ENCODE measurements around the gene FBXW8.

The FBXW8 gene

DNA sequence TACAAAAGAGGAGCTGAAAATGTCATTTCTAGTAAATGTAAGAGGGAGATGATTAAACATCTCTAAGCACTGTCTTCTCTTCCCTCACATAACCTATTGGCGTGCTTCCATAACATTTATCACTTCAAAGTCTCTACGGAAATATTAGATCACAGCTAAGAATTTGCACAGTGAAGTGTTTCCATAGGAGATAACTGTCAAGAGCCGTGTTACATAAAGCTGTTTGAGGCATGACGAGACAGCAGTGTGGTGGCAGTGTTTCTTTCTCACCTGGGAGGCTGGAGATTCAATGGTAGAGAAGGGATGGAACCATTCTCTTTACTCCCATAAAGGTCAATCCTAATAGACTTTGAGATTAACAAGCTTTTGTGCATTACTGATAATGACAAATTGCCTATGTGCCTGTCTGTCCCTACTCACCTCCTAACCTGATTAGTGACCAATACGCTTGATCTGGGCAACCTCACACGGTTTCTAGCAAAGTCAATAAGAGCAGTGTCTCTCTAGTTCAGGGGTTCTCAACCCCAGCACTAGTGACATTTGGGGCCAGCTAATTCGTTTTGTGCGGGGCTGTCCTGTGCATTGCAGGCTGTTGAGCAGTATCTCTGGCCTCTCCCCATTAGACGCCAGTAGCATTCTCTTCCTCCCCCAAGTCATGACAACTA, 35.3 kb downstream of the FBXW8 start:
- Mint-ChIP-seq H3K9me3 (peaks cover 10% of the 10 kb centered on the region), H3K4me3 (no peak overlapping the region), H3K27ac (no peak overlapping the region), H3K36me3 (ENCODE audit: low read depth) (peaks cover 69% of the 10 kb centered on the region), H3K4me1 (ENCODE audit: low read depth) (peaks cover 7% of the 10 kb centered on the region), H3K27me3 (no peaks in the 10 kb centered on the region)
- intact Hi-C loops (cut with micrococcal nuclease), result no loop called here

GRCh38 chr12:116948298-116948697, 37.5 kb downstream of the FBXW8 start:
- Mint-ChIP-seq H3K27ac (no peak overlapping the region), H3K9me3 (peaks cover 6% of the 10 kb centered on the region), H3K4me1 (ENCODE audit: low read depth) (peaks cover 6% of the 10 kb centered on the region), H3K27me3 (no peaks in the 10 kb centered on the region), H3K36me3 (ENCODE audit: low read depth) (peaks cover 66% of the 10 kb centered on the region), H3K4me3 (no peak overlapping the region)
- intact Hi-C loops (cut with micrococcal nuclease), result no loop called here

GRCh38 chr12:116950628-116951325, 40.0 kb downstream of the FBXW8 start:
- Mint-ChIP-seq H3K36me3 (ENCODE audit: low read depth) (peaks cover 49% of the 10 kb centered on the region), H3K27ac (no peak overlapping the region), H3K4me3 (no peak overlapping the region), H3K4me1 (ENCODE audit: low read depth) (no peaks in the 10 kb centered on the region), H3K27me3 (no peaks in the 10 kb centered on the region), H3K9me3 (no peaks in the 10 kb centered on the region)
- intact Hi-C loops (cut with micrococcal nuclease), result no loop called here

DNA sequence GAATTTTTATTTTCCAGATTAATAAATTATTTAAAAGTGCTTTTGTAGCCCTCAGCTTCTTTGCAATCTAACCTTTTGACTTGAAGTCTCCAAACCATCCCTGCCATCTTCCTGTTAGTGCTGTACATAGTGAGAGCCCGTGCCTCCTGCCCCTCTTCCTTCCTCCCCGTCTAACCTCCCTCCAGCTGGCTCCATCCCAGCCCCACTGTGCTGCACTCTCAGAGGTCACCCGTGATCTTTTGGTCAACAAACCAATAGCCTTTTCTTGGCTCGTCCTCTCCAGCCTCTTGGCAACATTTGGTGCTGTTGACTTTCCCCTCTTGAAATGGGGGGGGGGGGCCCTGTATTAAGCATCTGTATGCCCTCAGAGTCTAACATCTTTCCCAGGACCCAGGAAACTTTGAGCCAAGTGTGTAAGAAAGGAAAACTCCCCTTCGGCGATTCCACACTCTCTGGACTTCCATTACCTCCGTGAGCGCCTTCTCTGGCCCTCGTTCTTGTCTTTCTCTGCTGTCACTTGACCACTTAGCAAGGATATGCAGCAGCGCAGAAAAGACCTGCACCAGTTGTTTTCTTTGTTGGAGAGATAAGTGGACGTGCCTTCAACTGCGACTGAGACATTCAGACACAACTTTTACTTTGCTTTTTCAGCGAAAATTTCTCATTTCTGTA, 44.1 kb downstream of the FBXW8 start:
- no peaks in the 10 kb centered on the region for H3K9me3 Mint-ChIP-seq
- intact Hi-C loops (cut with micrococcal nuclease), result no loop called here
- H3K36me3 Mint-ChIP-seq (ENCODE audit: low read depth), result peaks cover 17% of the 10 kb centered on the region
- H3K27me3 Mint-ChIP-seq, result no peaks in the 10 kb centered on the region
- no peaks in the 10 kb centered on the region for H3K4me1 Mint-ChIP-seq (ENCODE audit: low read depth)
- no peak overlapping the region for H3K4me3 Mint-ChIP-seq
- no peak overlapping the region for H3K27ac Mint-ChIP-seq

DNA sequence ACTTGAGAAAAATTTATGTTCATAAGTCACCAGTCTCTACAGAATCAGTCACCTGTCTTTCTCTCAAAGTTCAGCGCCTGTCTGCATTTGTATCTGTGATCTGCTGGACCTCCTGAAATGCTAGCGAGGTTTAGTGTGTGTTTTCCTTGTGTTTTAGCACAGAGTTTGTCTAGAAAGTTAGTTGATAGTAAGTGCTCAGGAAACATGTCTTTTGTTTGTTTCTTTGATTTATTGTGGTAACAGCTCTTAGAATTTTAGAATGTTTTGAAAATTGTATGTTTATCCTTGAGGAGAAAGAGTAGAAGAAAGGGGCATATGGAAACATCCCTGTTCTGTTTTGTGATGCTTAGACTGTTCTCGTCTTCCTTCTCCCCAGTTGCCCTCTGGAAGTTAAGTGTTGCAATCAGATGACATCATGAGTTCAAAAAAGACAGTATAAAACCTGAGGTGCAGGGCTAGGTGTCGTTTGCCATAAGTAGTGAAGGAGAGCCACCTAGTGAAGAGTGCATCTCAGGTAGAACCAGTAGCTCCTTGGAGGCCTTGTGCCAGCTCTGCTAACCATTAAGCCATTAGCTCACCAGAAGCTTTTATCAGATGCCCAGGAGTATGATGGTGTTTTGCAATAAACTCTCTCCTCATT, 44.8 kb downstream of the FBXW8 start:
- H3K9me3 Mint-ChIP-seq, result no peaks in the 10 kb centered on the region
- no peak overlapping the region for H3K27ac Mint-ChIP-seq
- H3K27me3 Mint-ChIP-seq, result no peaks in the 10 kb centered on the region
- peaks cover 13% of the 10 kb centered on the region for H3K36me3 Mint-ChIP-seq (ENCODE audit: low read depth)
- intact Hi-C loops (cut with micrococcal nuclease), result no loop called here
- H3K4me3 Mint-ChIP-seq, result no peak overlapping the region
- no peaks in the 10 kb centered on the region for H3K4me1 Mint-ChIP-seq (ENCODE audit: low read depth)

DNA sequence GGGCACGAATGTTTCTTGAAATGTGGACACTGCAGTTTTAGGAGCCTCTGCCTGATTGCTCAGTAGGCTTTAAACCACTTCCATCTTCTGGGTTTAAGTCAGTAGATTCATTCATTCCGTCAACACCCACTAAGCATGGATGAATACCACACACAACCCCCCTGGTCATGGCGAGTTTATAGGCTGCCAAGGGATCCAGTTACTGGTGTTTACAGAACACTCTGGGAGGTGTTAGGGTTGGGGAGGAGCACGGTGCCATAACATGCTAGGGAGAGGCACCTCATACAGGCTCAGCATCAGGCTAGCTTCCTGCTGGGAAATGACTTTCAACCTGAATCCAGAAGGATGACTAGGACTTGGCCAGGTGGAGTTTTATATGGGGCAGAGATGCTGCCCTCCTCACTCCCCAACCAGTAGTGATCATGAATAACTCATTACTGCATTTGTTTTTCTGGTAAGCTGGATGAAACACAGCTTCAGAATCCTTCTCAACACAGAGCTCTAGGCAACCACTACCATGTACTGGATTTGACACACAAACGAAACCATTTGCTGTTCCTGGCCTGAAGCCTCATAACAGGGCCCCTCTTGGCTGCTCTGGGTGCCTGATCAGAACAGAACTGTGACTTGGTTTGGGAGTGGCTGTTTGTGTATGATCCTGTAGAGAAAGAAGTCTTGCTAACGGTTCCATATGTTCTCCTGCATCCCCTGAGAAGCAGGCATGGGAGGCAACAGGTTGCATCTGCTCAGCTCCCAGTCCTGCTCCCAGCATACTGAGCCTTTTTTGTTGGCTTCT, 47.9 kb downstream of the FBXW8 start:
- Mint-ChIP-seq H3K4me3 (no peak overlapping the region), H3K9me3 (no peaks in the 10 kb centered on the region), H3K27ac (no peak overlapping the region), H3K4me1 (ENCODE audit: low read depth) (peaks cover 18% of the 10 kb centered on the region), H3K36me3 (ENCODE audit: low read depth) (no peaks in the 10 kb centered on the region), H3K27me3 (no peaks in the 10 kb centered on the region)
- intact Hi-C loops (cut with micrococcal nuclease), result no loop called here

- Mint-ChIP-seq H3K27ac (no peak overlapping the region), H3K27me3 (no peaks in the 10 kb centered on the region), H3K4me1 (ENCODE audit: low read depth) (peaks cover 18% of the 10 kb centered on the region), H3K36me3 (ENCODE audit: low read depth) (peaks cover under 1% of the 10 kb centered on the region), H3K4me3 (no peak overlapping the region), H3K9me3 (no peaks in the 10 kb centered on the region)
- intact Hi-C loops (cut with micrococcal nuclease), result no loop called here
Observed at GRCh38 chr12:116959198-116959460, 48.4 kb downstream of the FBXW8 start.

- intact Hi-C loops (cut with micrococcal nuclease), result no loop called here
- H3K9me3 Mint-ChIP-seq, result no peaks in the 10 kb centered on the region
- no peak overlapping the region for H3K27ac Mint-ChIP-seq
- peaks cover 18% of the 10 kb centered on the region for H3K4me1 Mint-ChIP-seq (ENCODE audit: low read depth)
- no peak overlapping the region for H3K4me3 Mint-ChIP-seq
- H3K36me3 Mint-ChIP-seq (ENCODE audit: low read depth), result peaks cover 9% of the 10 kb centered on the region
- H3K27me3 Mint-ChIP-seq, result no peaks in the 10 kb centered on the region
Observed at GRCh38 chr12:116959845-116960514, 49.2 kb downstream of the FBXW8 start.

DNA sequence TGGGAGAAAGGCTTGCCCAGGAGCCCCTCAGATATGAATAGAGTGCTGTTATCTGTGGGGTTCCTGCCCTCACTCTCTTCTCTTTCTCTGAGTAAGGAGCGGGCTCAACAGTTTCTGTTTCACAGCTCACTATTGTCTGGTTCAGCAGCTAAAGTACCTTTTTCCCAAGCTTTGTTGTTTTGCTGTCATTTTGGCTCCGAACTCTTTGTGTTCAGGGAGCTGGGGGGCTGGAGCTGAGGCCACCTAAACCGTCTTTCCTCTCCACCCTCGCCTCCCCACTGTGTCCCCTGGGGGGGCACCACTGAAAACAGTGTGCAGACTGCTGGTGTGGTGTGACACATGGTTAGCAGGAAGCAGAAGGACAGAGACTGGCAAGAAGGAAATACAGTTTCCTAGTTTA, 51.4 kb downstream of the FBXW8 start:
- Mint-ChIP-seq H3K9me3 (no peaks in the 10 kb centered on the region), H3K27me3 (no peaks in the 10 kb centered on the region), H3K4me3 (no peak overlapping the region), H3K27ac (peak overlapping the region; percentile 69), H3K4me1 (ENCODE audit: low read depth) (peaks cover 18% of the 10 kb centered on the region), H3K36me3 (ENCODE audit: low read depth) (peaks cover 26% of the 10 kb centered on the region)
- intact Hi-C loops (cut with micrococcal nuclease), result no loop called here

DNA sequence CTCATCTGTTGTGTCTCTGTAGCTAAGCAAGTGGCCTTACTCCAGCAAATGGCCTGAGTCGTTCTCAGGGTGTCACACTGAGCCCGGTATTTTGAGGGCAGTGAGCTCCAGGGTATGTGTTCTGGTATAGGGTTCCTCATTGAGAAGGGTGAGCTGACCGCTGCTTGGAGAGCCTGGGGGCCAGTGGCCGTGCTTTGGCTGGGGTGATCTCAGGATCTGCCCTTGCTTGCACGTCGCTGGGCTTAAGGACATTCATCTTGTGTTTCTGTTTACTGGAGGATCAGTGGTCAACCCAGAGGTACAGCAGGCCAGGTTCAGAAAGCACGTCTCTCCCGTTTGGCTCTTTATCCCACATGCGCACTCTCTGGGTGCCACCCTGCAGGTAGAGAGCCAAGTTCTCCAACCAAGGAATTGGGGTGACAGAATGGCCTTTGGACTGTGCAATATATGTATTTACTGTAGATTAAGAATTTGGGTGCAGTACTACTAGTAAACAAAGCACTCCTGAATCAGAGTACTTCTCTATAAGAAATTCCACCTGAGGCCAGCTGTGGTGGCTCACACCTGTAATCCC, 52.1 kb downstream of the FBXW8 start:
- intact Hi-C loops (cut with micrococcal nuclease), result no loop called here
- H3K36me3 Mint-ChIP-seq (ENCODE audit: low read depth), result peaks cover 33% of the 10 kb centered on the region
- peaks cover 18% of the 10 kb centered on the region for H3K4me1 Mint-ChIP-seq (ENCODE audit: low read depth)
- H3K4me3 Mint-ChIP-seq, result no peak overlapping the region
- H3K9me3 Mint-ChIP-seq, result no peaks in the 10 kb centered on the region
- no peak overlapping the region for H3K27ac Mint-ChIP-seq
- no peaks in the 10 kb centered on the region for H3K27me3 Mint-ChIP-seq

DNA sequence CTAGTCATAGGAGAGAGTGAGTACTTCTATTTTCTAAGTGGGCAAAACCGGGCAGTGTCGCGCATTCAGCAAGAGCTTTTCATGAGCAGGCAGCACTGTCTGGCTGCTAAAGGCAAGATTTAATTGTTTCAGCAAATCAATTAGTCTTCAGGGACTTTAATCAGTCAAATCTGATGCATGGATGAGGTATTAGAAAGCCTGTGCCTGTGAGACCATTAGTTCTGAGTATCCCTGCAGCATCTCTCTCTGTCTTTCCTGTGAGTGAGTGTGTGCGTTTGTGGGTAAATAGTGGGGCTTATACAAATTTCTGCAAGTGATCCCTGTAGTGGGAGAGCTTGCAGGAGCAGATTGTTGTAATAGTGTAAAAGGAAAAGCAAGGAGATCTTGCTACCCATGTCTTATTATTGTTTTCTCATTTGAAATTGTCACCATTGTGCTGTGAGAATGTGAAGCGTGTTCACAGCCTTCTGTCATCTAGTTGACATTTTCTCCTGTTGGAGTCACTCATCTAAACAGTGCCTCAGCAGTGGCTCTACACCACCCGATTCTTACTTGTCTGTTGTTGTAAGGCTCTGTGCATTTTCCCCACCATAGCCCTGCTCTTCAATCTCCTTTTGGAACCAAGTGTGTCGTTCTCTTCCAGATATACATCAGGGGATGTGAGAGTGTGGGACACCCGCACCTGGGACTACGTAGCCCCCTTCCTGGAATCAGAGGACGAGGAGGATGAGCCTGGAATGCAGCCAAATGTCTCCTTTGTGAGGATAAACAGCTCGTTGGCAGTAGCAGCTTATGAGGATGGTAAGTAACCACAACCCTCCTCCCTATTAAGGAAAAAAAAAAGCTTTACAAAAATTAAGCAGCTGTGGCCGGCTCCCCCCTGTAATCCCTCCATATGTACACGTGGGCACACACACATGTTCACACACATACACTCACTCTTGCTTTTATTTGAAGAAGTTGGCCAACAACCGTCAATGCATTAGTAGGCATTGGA, 53.6 kb downstream of the FBXW8 start:
- no peaks in the 10 kb centered on the region for H3K9me3 Mint-ChIP-seq
- H3K36me3 Mint-ChIP-seq (ENCODE audit: low read depth), result peaks cover 41% of the 10 kb centered on the region
- no peak overlapping the region for H3K27ac Mint-ChIP-seq
- no peak overlapping the region for H3K4me3 Mint-ChIP-seq
- no peaks in the 10 kb centered on the region for H3K27me3 Mint-ChIP-seq
- peaks cover 18% of the 10 kb centered on the region for H3K4me1 Mint-ChIP-seq (ENCODE audit: low read depth)
- intact Hi-C loops (cut with micrococcal nuclease), result no loop called here

GRCh38 chr12:116968986-116969385, 58.2 kb downstream of the FBXW8 start:
- H3K36me3 Mint-ChIP-seq (ENCODE audit: low read depth), result peaks cover 79% of the 10 kb centered on the region
- no peaks in the 10 kb centered on the region for H3K4me1 Mint-ChIP-seq (ENCODE audit: low read depth)
- no peaks in the 10 kb centered on the region for H3K9me3 Mint-ChIP-seq
- no peaks in the 10 kb centered on the region for H3K27me3 Mint-ChIP-seq
- H3K4me3 Mint-ChIP-seq, result no peak overlapping the region
- H3K27ac Mint-ChIP-seq, result no peak overlapping the region
- intact Hi-C loops (cut with micrococcal nuclease), result no loop called here
